IMR-90 (cell line): ENCODE measurements around the gene NOXA1. TPM values are rescaled to one million over a fixed set of nuclear protein-coding genes. Genes with fewer than 3 reads are reported as not detected.

Experiments used
- ATAC-seq: fragments of 200-7000 bp; cut with Tn5 transposase; 2 replicates; pipeline ENCODE4 v1.9.1; 2020; ENCODE audit warnings: low read depth, mild to moderate bottlenecking, moderate library complexity
- BruUV-seq: library from RNA; stranded (reverse); fragments of 400-500 nt; replicated peaks from 2 replicates; lab custom pipeline; 2021; lab: Mats Ljungman, UMichigan
- CTCF ChIA-PET: fragments of 300-600 bp; formaldehyde crosslinking; extraction: SDS; loops from one replicate; lab custom pipeline; 2021; ENCODE audit warnings: antibody characterized with exemption; lab: Yijun Ruan, JAX
- POLR2A ChIA-PET: fragments of 300-600 bp; sonication (Branson Sonifier 250); formaldehyde crosslinking; loops from one replicate; lab custom pipeline; 2022; ENCODE audit warnings: antibody characterized with exemption; ENCODE audit not compliant: unreplicated experiment; lab: Charles Lee
- DNase-seq: peaks from one replicate; pipeline ENCODE4 v3.0.0; 2013
- H2AFZ ChIP-seq: replicated peaks from 2 replicates; pipeline ENCODE3; 2013; ENCODE audit warnings: low read length, mild to moderate bottlenecking; ENCODE audit not compliant: poor library complexity
- H2AK5ac ChIP-seq: 2 replicates; pipeline ENCODE4 v1.6.1; 2013; ENCODE audit warnings: low read depth, low read length, inconsistent platforms
- H2AK9ac ChIP-seq: replicated peaks from 2 replicates; pipeline ENCODE3; 2013; ENCODE audit warnings: mild to moderate bottlenecking, low read depth, low read length, moderate library complexity; ENCODE audit not compliant: poor library complexity
- H2BK120ac ChIP-seq: 2 replicates; pipeline ENCODE4 v1.6.1; 2013; ENCODE audit warnings: low read depth, low read length, inconsistent platforms
- H2BK15ac ChIP-seq: 3 replicates; pipeline ENCODE4 v1.6.1; 2013; ENCODE audit warnings: low read depth, low read length, inconsistent platforms
- H2BK20ac ChIP-seq: 2 replicates; pipeline ENCODE4 v1.6.1; 2013; ENCODE audit warnings: low read depth, mild to moderate bottlenecking, inconsistent platforms, low read length, moderate library complexity
- H2BK5ac ChIP-seq: 2 replicates; pipeline ENCODE4 v1.6.1; 2013; ENCODE audit warnings: mild to moderate bottlenecking, low read depth, low read length, inconsistent platforms; ENCODE audit not compliant: poor library complexity, severe bottlenecking
- H3K14ac ChIP-seq: replicated peaks from 2 replicates; pipeline ENCODE4 v1.6.1; 2013; ENCODE audit warnings: low read depth, low read length, inconsistent platforms
- H3K18ac ChIP-seq: 2 replicates; pipeline ENCODE4 v1.6.1; 2013; ENCODE audit warnings: low read depth, low read length, control low read depth
- H3K23ac ChIP-seq: 2 replicates; pipeline ENCODE4 v1.6.1; 2013; ENCODE audit warnings: low read depth, low read length, inconsistent platforms
- H3K27ac ChIP-seq: 2 replicates; pipeline ENCODE4 v1.5.1; 2013; ENCODE audit warnings: mild to moderate bottlenecking, control low read depth, low read length; ENCODE audit not compliant: insufficient read depth
- H3K27me3 ChIP-seq: 2 replicates; pipeline ENCODE4 v1.6.1; 2013; ENCODE audit warnings: low read length; ENCODE audit not compliant: control insufficient read depth, insufficient read depth
- H3K36me3 ChIP-seq: 2 replicates; pipeline ENCODE4 v1.6.1; 2013; ENCODE audit warnings: low read length, mixed read lengths; ENCODE audit not compliant: control insufficient read depth, insufficient read depth
- H3K4ac ChIP-seq: 2 replicates; pipeline ENCODE4 v1.6.1; 2013; ENCODE audit warnings: low read depth, low read length, inconsistent platforms
- H3K4me1 ChIP-seq: 2 replicates; pipeline ENCODE4 v1.6.1; 2013; ENCODE audit warnings: low read length, mixed read lengths; ENCODE audit not compliant: control insufficient read depth, insufficient read depth
- H3K4me2 ChIP-seq: 2 replicates; pipeline ENCODE4 v1.6.1; 2013; ENCODE audit warnings: low read depth, mild to moderate bottlenecking, control low read depth, low read length, moderate library complexity
- H3K4me3 ChIP-seq: 2 replicates; pipeline ENCODE4 v1.5.1; 2013; ENCODE audit warnings: low read depth, mild to moderate bottlenecking, control low read depth, low read length, moderate library complexity; ENCODE audit not compliant: insufficient read depth
- H3K56ac ChIP-seq: 2 replicates; pipeline ENCODE4 v1.6.1; 2013; ENCODE audit warnings: low read length, inconsistent platforms; ENCODE audit not compliant: insufficient read depth; ENCODE audit errors: extremely low read depth
- H3K79me1 ChIP-seq, 2 experiments: 2 replicates each; pipeline ENCODE4 v1.6.1; 2013; ENCODE audit warnings: low read length in 2 of 2, inconsistent platforms in 1 of 2, low read depth in 1 of 2
- H3K9ac ChIP-seq: 2 replicates; pipeline ENCODE4 v1.6.1; 2013; ENCODE audit warnings: low read depth, low read length, control low read depth
- H3K9me1 ChIP-seq: 2 replicates; pipeline ENCODE4 v1.6.1; 2013; ENCODE audit warnings: low read length, inconsistent platforms; ENCODE audit not compliant: insufficient read depth
- H3K9me3 ChIP-seq: 2 replicates; pipeline ENCODE4 v1.6.1; 2013; ENCODE audit warnings: low read length; ENCODE audit not compliant: control insufficient read depth, insufficient read depth
- H4K20me1 ChIP-seq: 2 replicates; pipeline ENCODE4 v1.6.1; 2013; ENCODE audit warnings: low read length, inconsistent platforms; ENCODE audit not compliant: insufficient read depth
- H4K5ac ChIP-seq: 2 replicates; pipeline ENCODE4 v1.6.1; 2013; ENCODE audit warnings: mild to moderate bottlenecking, low read depth, low read length, control low read depth
- H4K8ac ChIP-seq, 2 experiments: 2 replicates each; pipeline ENCODE4 v1.6.1; 2013; ENCODE audit warnings: low read depth in 2 of 2, low read length in 2 of 2, control low read depth in 1 of 2, inconsistent platforms in 1 of 2
- H4K91ac ChIP-seq: 2 replicates; pipeline ENCODE4 v1.6.1; 2013; ENCODE audit warnings: low read depth, low read length, inconsistent platforms; ENCODE audit not compliant: insufficient read depth
- BHLHE40 ChIP-seq: fragments of 150-350 bp; IDR thresholded peaks from 2 replicates; pipeline ENCODE4 v1.6.1; 2016; ENCODE audit warnings: mild to moderate bottlenecking, low read depth, low read length
- CEBPB ChIP-seq: IDR thresholded peaks from 2 replicates; pipeline ENCODE4 v1.6.1; 2012; ENCODE audit warnings: low read depth, low read length, improper control_type of control experiment
- CHD1 ChIP-seq: IDR thresholded peaks from 2 replicates; pipeline ENCODE4 v1.6.1; 2012; ENCODE audit warnings: low read depth, low read length, improper control_type of control experiment
- ELK1 ChIP-seq: fragments of 150-350 bp; IDR thresholded peaks from 2 replicates; pipeline ENCODE4 v1.6.1; 2016; ENCODE audit warnings: low read depth, mild to moderate bottlenecking, low read length, moderate library complexity, borderline replicate concordance
- MAZ ChIP-seq: IDR thresholded peaks from 2 replicates; pipeline ENCODE4 v1.6.1; 2012; ENCODE audit warnings: low read depth, mild to moderate bottlenecking, low read length, improper control_type of control experiment, moderate library complexity, borderline replicate concordance
- MXI1 ChIP-seq: IDR thresholded peaks from 2 replicates; pipeline ENCODE4 v1.6.1; 2012; ENCODE audit warnings: low read depth, mild to moderate bottlenecking, low read length, moderate library complexity, borderline replicate concordance
- NFE2L2 ChIP-seq: fragments of 150-350 bp; IDR thresholded peaks from 2 replicates; pipeline ENCODE4 v1.6.1; 2016; ENCODE audit warnings: low read depth, mild to moderate bottlenecking, low read length
- POLR2A ChIP-seq: IDR thresholded peaks from 2 replicates; pipeline ENCODE4 v1.6.1; 2012; ENCODE audit warnings: mild to moderate bottlenecking, low read depth, low read length
- RAD21 ChIP-seq: IDR thresholded peaks from 2 replicates; pipeline ENCODE4 v1.6.1; 2012; ENCODE audit warnings: low read length, improper control_type of control experiment
- RCOR1 ChIP-seq: IDR thresholded peaks from 2 replicates; pipeline ENCODE4 v1.6.1; 2012; ENCODE audit warnings: mild to moderate bottlenecking, low read length, improper control_type of control experiment; ENCODE audit not compliant: insufficient replicate concordance
- RFX5 ChIP-seq: IDR thresholded peaks from 2 replicates; pipeline ENCODE4 v1.8.0; 2012; ENCODE audit warnings: low read depth, mild to moderate bottlenecking, low read length, moderate library complexity
- SMC3 ChIP-seq: fragments of 150-350 bp; IDR thresholded peaks from 2 replicates; pipeline ENCODE4 v1.6.1; 2016; ENCODE audit warnings: low read depth, mild to moderate bottlenecking, antibody characterized with exemption, low read length, moderate library complexity
- USF2 ChIP-seq: fragments of 150-350 bp; IDR thresholded peaks from 2 replicates; pipeline ENCODE4 v1.6.1; 2017; ENCODE audit warnings: mild to moderate bottlenecking, antibody characterized with exemption, low read length, low read depth
- WGBS, 2 experiments: methylation state at CpG; one replicate each; pipeline versions ENCODE4 v1.1.5 to v1.1.7; 2013; ENCODE audit warnings: missing lambda C conversion rate in 2 of 2; ENCODE audit not compliant: insufficient read length in 1 of 2; ENCODE audit errors: extremely low coverage in 2 of 2; 5-methylcytosine and 5-hydroxymethylcytosine counted together
- dilution Hi-C: fragments of 300-500 bp; cut with HindIII; formaldehyde crosslinking; loops from one replicate; pipeline ENCODE4 v1.14.3; 2018; ENCODE audit warnings: low sequenced_read_pairs; ENCODE audit not compliant: unreplicated experiment
- in situ Hi-C: fragments of 300-500 bp; cut with MboI; formaldehyde crosslinking; loops from 3 replicates; pipeline ENCODE4 v1.14.3; 2019; ENCODE audit warnings: low sequenced_read_pairs, inconsistent platforms, mixed read lengths
- intact Hi-C: fragments of 100-400 bp; cut with micrococcal nuclease; formaldehyde crosslinking; loops from 2 replicates; pipeline ENCODE4 v1.10.0; 2022
- polyA plus RNA-seq, 3 experiments: library from polyadenylated mRNA; depleted of rRNA; stranded (reverse); fragments of >200 nt; gene quantifications; 2 replicates each; pipeline ENCODE4 v1.2.3, GENCODE V29; 2012; ENCODE audit warnings: low replicate concordance in 1 of 3
- total RNA-seq: library from RNA; depleted of rRNA; stranded (reverse); fragments of >200 nt; gene quantifications from 2 replicates; pipeline ENCODE4 v1.2.3, GENCODE V29; 2012

The NOXA1 gene
- total and polyA plus RNA-seq, 2 of the 4 experiments (the other 2 are of a cell fraction): 0.17 TPM; not detected in 1

DNA sequence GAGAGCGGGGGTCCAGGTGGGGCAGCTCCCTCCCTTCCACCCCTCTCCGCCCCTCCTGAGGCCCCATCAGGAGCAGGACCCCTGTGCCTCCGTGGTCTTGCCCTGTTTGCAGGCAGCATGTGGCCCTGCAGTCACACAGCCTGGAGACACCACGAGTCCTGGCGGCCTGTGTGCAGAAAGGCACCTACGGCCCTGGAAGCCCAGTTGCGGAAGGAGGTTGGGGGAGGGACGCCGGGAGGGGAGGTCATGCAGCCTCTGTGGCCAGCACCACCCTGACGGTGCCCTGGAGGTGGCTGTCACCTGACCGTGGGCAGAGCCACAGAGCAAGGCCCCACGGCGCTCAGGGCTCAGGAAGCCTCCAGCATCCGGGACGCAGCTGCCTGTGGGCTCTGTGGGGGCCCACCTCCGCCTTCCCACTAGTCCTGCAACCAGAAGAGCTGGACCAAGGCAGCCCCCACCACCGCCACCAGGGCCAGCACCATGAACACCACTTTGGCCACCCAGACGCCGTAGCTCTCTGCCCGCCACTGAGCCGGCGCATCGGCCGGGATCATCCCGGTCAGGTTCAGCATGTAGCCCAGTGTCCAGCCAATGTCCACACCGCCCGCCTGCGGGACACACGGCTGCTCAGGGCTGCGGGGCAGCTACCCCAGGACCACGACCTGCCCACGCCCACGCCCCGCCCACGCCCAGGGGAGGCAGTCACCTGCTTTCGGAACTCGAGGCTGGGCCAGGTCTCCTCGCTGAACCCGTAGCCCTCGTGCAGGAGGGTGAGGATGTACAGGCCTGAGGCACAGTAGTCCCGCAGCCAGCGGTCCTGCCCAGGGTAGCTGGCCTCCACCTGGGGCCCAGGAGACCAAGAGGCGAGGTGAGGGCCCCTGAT, 11.5 kb downstream of the NOXA1 start:
- Histone ChIP-seq H2BK120ac (no peak overlapping the region), H3K56ac (no peak overlapping the region), H3K27me3 (no peaks in the 10 kb centered on the region), H2AK5ac (no peak overlapping the region), H3K9ac (no peak overlapping the region), H3K4me2 (no peak overlapping the region), H4K20me1 (no peaks in the 10 kb centered on the region), H2AK9ac (peak overlapping the region; percentile 42), H4K5ac (no peak overlapping the region), H3K79me1 (no peaks in the 10 kb centered on the region), H4K91ac (no peak overlapping the region), H3K14ac (no peak overlapping the region), H3K23ac (no peak overlapping the region), H2AFZ (no peak overlapping the region), H3K18ac (no peak overlapping the region), H3K4me1 (peaks cover 5% of the 10 kb centered on the region), H3K4me3 (no peak overlapping the region), H2BK5ac (no peak overlapping the region), H3K27ac (no peak overlapping the region), H4K8ac (no peak overlapping the region), H3K4ac (no peak overlapping the region), H3K9me3 (no peaks in the 10 kb centered on the region), H3K9me1 (no peaks in the 10 kb centered on the region), H3K36me3 (no peaks in the 10 kb centered on the region), H2BK15ac (no peak overlapping the region), H2BK20ac (no peak overlapping the region)
- no peak for DNase-seq
- no peak for ATAC-seq
- 84% methylated on average over 18 of the region's 43 CpGs; no CpG with 5 or more reads in 1 of the 2 experiments for WGBS, 2 experiments
- dilution Hi-C loops (no loop called here), in situ Hi-C loops (no loop called here), intact Hi-C loops (no loop called here)
- BruUV-seq: no TSS peak
- CTCF ChIA-PET: no interaction called here
- TF ChIP-seq NFE2L2 (no peak), MAZ (no peak), BHLHE40 (no peak), CEBPB (no peak), CHD1 (no peak), RFX5 (no peak), USF2 (no peak), RCOR1 (no peak), SMC3 (no peak), POLR2A (no peak), ELK1 (no peak), MXI1 (no peak), RAD21 (no peak)
- POLR2A ChIA-PET: no interaction called here
